Measurements from ENCODE around the gene PRKCE. TPM values are rescaled to one million over a fixed set of nuclear protein-coding genes. Genes with fewer than 3 reads are reported as not detected.

Gene PRKCE
- total RNA-seq, 2 donors from 2014 or later: 7.3 to 20.8 TPM

DNA sequence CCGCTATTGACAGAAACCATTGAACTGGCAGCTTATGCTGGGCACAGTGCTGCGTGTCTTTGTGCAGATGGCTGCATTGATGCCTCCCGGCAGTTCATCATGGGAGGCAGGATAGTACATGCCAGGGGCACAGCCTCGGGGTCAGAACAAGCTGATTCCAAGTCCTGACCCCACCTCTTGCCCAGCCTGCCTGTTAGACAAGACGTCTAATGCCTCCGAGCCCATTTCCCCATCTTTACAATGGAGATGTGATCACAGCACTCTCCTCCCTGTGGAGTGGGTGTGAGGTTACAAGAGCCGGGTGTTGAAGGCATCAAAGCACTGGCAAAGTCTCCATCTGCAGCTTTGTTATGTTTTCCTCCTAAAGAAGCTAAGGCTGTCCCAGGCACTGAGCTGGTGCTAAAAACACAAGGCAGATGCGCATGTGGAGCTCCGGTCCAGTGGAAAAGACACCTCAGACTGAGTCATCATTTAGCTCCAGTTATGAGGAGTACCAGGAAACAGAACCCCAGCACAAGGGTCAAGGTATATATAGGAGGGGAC lies 520.0 kb downstream of the PRKCE start:
- H3K4me1 ChIP-seq: no peaks in the 10 kb centered on the region
- H3K27ac ChIP-seq: no peak overlapping the region
- intact Hi-C loops (cut with DNase I): no loop called here
- H3K36me3 ChIP-seq (replicated peaks in 1 of 2; ENCODE audit: insufficient read depth in 1 of 2, low read depth in 2 of 2): no peaks in the 10 kb centered on the region
- TF ChIP-seq, protein P1, sequence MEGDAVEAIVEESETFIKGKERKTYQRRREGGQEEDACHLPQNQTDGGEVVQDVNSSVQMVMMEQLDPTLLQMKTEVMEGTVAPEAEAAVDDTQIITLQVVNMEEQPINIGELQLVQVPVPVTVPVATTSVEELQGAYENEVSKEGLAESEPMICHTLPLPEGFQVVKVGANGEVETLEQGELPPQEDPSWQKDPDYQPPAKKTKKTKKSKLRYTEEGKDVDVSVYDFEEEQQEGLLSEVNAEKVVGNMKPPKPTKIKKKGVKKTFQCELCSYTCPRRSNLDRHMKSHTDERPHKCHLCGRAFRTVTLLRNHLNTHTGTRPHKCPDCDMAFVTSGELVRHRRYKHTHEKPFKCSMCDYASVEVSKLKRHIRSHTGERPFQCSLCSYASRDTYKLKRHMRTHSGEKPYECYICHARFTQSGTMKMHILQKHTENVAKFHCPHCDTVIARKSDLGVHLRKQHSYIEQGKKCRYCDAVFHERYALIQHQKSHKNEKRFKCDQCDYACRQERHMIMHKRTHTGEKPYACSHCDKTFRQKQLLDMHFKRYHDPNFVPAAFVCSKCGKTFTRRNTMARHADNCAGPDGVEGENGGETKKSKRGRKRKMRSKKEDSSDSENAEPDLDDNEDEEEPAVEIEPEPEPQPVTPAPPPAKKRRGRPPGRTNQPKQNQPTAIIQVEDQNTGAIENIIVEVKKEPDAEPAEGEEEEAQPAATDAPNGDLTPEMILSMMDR (IDR thresholded peaks at IDR 0.05): no peak
- TF ChIP-seq POLR2A (IDR thresholded peaks at IDR 0.05): no peak
- WGBS, 2 donors: 89 to 93% methylated on average over 8 to 9 of the region's 9 CpGs
- DNase-seq (no peak), ATAC-seq (no peak)
- no peak overlapping the region for H3K4me3 ChIP-seq
- H3K9me3 ChIP-seq: no peaks in the 10 kb centered on the region
- no peaks in the 10 kb centered on the region for H3K27me3 ChIP-seq

DNA sequence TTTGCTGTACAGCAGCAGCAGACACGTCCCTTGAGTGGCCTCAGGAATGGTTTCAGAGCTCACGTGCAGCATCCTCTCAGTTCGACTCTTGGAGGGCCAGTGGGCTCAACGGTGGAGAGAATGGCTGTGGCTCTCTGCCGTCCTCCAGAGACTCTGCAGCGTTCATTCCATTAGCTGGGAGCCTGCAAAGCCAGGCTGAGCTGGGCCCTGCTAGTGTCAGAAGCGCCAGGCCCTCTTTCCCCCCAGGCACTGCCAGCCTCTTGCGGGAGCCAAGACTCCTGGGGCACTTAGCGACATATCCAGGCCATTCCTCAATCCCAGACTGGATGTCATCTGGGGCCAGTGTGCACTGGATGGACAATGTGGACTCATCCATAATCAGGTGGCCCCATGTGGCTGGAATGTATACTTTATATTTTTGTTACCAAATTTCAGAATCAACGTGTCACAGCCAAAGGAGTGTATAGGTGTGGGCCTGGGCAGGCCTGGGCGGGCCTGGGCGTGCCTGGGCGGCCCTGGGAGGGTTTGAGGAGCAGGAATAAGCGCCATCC lies 520.6 kb downstream of the PRKCE start:
- 94% methylated on average over 9 to 14 of the region's 14 CpGs for WGBS, 2 donors
- Histone ChIP-seq H3K36me3 (replicated peaks in 1 of 2; ENCODE audit: insufficient read depth in 1 of 2, low read depth in 2 of 2) (no peaks in the 10 kb centered on the region), H3K27ac (no peak overlapping the region), H3K4me3 (no peak overlapping the region), H3K27me3 (no peaks in the 10 kb centered on the region), H3K4me1 (no peaks in the 10 kb centered on the region), H3K9me3 (no peaks in the 10 kb centered on the region)
- no peak for ATAC-seq
- intact Hi-C loops (cut with DNase I): no loop called here
- TF ChIP-seq, protein P1 (IDR thresholded peaks at IDR 0.05): no peak
- TF ChIP-seq POLR2A (IDR thresholded peaks at IDR 0.05): no peak
- no peak for DNase-seq

DNA sequence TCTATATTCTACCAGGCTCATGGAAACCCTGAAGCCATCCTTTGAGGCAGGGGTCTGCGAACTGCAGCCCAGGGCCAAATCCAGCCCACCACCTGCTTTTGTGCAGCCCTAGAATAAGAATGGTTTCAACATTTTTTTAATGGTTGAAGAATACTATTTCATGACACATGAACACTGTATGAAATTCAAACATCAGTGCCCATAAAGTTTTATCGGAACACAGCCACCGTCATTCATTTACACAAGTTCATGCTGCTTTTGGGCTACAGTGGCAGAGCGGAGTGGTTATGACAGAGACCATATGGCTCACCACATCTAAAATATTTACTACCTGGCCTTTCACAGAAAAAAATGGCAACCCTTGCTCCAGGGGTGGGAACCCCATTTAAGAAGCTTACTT lies 521.6 kb downstream of the PRKCE start:
- TF ChIP-seq POLR2A (IDR thresholded peaks at IDR 0.05): no peak
- TF ChIP-seq, protein P1 (IDR thresholded peaks at IDR 0.05): no peak
- 94 to 96% methylated on average over 4 of the region's 4 CpGs for WGBS, 2 donors
- Histone ChIP-seq H3K36me3 (replicated peaks in 1 of 2; ENCODE audit: insufficient read depth in 1 of 2, low read depth in 2 of 2) (no peaks in the 10 kb centered on the region), H3K27me3 (no peaks in the 10 kb centered on the region), H3K4me3 (no peak overlapping the region), H3K4me1 (no peaks in the 10 kb centered on the region), H3K27ac (no peak overlapping the region), H3K9me3 (no peaks in the 10 kb centered on the region)
- ATAC-seq (no peak), DNase-seq (no peak)
- intact Hi-C loops (cut with DNase I): no loop called here

DNA sequence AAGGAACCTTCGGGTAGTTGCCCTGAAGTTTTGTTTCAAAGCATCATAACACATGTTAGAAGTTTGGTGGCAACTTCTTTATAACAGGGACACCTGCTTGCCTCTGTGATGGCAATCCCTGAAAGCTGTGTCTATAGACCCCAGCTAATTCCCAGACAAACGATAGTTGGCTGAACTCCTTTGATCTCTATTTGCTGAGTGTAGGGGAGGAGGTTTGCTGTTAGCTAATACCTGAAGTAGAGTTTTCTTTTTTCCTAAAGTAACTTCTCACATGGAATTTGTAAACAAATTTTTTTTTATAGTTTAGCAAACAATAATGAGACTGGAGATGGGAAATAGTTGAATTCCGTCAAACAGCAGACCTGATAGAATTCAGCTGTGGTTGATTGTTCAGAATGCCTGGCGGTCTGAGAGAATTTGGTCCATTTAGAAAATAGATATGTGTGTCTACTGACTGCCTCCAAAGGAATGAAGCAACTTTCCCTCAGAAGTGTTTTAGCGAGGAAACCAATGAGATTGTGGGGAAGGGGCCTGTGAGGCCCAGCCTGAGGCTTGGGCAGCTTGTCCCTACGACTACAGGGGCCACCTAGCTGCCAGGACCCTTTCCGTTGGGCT lies 522.3 kb downstream of the PRKCE start:
- intact Hi-C loops (cut with DNase I): no loop called here

More for the DNA sequence above, 522.3 kb downstream of the PRKCE start:
- 83 to 84% methylated on average over 7 of the region's 7 CpGs for WGBS, 2 donors
- Histone ChIP-seq H3K4me1 (no peaks in the 10 kb centered on the region), H3K27me3 (no peaks in the 10 kb centered on the region), H3K27ac (no peak overlapping the region), H3K36me3 (replicated peaks in 1 of 2; ENCODE audit: insufficient read depth in 1 of 2, low read depth in 2 of 2) (no peaks in the 10 kb centered on the region), H3K9me3 (no peaks in the 10 kb centered on the region), H3K4me3 (no peak overlapping the region)
- no peak for TF ChIP-seq POLR2A (IDR thresholded peaks at IDR 0.05)
- TF ChIP-seq, protein P1 (IDR thresholded peaks at IDR 0.05): no peak
- no peak for ATAC-seq
- DNase-seq: no peak

All from body of pancreas (tissue), 4 donors.